ENCODE results near the gene NCEH1. TPM values are rescaled to one million over a fixed set of nuclear protein-coding genes. Genes with fewer than 3 reads are reported as not detected.

Gene NCEH1
- total RNA-seq, 4 donors from 2014 or later, result 6.4 to 85.8 (median 12.1) TPM

- TF ChIP-seq, protein P1, sequence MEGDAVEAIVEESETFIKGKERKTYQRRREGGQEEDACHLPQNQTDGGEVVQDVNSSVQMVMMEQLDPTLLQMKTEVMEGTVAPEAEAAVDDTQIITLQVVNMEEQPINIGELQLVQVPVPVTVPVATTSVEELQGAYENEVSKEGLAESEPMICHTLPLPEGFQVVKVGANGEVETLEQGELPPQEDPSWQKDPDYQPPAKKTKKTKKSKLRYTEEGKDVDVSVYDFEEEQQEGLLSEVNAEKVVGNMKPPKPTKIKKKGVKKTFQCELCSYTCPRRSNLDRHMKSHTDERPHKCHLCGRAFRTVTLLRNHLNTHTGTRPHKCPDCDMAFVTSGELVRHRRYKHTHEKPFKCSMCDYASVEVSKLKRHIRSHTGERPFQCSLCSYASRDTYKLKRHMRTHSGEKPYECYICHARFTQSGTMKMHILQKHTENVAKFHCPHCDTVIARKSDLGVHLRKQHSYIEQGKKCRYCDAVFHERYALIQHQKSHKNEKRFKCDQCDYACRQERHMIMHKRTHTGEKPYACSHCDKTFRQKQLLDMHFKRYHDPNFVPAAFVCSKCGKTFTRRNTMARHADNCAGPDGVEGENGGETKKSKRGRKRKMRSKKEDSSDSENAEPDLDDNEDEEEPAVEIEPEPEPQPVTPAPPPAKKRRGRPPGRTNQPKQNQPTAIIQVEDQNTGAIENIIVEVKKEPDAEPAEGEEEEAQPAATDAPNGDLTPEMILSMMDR (IDR thresholded peaks at IDR 0.05; ENCODE audit: low read depth), result no peak
These were observed 96.3 kb downstream of the NCEH1 start for GRCh38 chr3:172614340-172615274.

GRCh38 chr3:172613845-172614244 lies 97.0 kb downstream of the NCEH1 start:
- TF ChIP-seq, protein P1 (IDR thresholded peaks at IDR 0.05; ENCODE audit: low read depth), result no peak

- TF ChIP-seq, protein P1 (IDR thresholded peaks at IDR 0.05; ENCODE audit: low read depth), result no peak
These were observed 97.8 kb downstream of the NCEH1 start for GRCh38 chr3:172612871-172613678.

GRCh38 chr3:172609750-172610149 lies 101.1 kb downstream of the NCEH1 start:
- TF ChIP-seq, protein P1 (IDR thresholded peaks at IDR 0.05; ENCODE audit: low read depth), result no peak

GRCh38 chr3:172608575-172608974 lies 102.3 kb downstream of the NCEH1 start:
- TF ChIP-seq, protein P1 (IDR thresholded peaks at IDR 0.05; ENCODE audit: low read depth), result no peak

GRCh38 chr3:172607305-172608121 lies 103.4 kb downstream of the NCEH1 start:
- TF ChIP-seq, protein P1 (IDR thresholded peaks at IDR 0.05; ENCODE audit: low read depth), result no peak

Measured in subcutaneous adipose tissue (tissue), 4 donors.